Measurements from ENCODE around the gene ANKRD44.

ANKRD44 gene

DNA sequence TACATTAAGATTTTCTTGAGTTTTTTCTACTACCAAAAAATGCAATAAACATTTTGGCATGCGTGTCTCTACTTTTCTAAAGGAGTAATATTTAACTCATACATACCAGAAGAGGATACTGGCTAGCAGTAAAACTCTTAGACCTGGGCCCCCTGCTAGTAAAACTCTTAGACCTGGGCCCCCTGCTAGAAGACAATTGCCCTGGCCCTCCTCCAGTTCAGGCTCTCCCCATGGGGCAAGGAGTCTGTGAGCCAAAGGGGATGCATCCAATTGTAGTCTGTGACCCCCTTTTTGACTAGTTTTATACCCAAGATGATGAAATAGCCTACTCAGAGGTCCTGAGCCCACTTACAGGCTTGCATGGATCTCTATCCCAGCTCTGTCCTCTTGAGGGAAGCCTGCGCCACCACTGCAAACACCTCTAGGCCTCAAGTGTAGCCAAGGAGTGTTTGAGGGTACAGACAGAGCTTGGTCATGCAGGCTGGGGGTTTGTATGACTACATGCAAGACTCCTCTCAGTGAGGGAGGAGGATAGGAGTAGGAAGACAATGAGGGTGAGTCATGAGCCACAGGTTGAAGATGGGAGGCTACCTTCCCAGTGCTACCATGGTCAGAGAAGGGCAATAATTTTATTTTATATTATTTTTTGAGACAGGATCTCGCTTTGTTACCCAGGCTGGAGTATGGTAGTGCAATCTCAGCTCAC, 338.9 kb downstream of the ANKRD44 start:
- no peak for DNase-seq

DNA sequence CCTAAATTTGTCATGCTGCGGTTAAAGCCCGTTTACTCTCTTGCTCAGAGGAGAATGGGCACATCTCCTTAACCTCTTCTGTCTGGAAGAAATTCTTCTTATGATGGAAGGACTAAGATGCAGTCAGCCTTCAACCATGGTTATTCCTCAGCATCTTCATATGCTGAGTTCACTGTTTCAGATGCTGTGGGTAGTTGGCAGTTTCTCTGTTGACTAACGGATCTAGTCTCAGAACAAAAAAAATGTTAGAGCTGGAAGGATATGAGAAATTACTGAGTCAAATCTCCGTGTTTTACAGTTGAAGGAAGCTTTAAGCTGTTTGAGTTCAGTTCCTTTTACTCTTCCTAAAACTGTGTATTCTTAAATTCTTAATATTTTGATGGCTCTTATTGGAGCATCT, 340.5 kb downstream of the ANKRD44 start:
- no peak for DNase-seq

- no peak for DNase-seq
Measured at GRCh38 chr2:196968516-196968915, 342.1 kb downstream of the ANKRD44 start.

DNA sequence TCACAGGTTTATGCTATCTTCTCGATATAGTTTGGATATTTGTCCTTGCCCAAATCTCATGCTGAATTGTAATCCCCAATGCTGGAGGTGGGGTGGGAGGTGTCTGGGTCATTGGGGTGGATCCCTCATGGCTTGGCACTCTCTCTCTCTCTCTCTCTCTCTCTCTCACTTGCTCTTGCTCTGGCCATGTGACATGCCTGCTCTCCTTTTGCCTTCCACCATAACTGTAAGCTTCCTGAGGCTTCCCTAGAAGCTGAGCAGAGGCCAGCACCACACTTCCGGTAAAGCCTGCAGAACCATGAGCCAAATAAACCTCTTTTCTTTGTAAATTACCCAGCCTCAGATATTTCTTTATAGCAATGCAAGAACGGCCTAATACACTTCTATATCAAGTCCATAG, 342.8 kb downstream of the ANKRD44 start:
- no peak for DNase-seq

DNA sequence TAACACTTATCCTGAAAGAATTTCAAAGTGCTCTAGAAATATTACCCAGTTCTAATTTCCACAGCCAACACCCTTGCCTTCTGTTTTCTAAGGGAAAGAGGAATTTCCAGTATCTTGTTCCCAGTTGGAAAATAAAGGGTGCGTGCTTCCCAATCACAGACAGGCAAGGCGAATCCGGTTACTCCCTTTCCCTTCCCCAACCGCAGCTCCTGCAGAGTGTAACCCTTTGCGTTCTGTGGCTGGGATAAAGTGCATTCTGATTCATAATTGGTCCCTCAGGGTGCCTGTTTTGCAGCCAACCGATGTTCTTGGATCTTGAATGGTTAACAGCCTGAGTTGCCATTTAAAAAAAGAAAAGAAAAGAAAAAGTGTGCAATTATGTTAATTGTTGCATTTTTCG, 343.5 kb downstream of the ANKRD44 start:
- DNase-seq, result no peak

DNA sequence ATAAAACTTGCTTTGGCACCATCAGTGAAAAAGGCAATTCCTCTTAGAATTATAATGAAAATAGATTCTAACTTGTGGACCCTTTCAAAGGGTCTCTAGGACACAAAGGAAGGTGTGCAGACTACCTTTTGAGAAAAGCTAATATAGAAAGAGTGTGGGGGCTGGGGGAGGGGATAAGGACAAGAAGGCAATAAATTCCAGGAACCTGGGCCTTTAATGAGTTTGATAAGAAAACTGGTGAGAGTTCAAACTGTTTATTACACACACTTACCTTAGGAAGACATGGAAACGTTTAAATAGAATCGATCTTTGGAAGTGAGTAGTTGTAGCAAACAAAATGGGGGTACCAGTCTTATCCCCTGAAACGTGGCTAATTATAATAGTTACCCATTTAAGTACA, 344.5 kb downstream of the ANKRD44 start:
- DNase-seq, result no peak

DNA sequence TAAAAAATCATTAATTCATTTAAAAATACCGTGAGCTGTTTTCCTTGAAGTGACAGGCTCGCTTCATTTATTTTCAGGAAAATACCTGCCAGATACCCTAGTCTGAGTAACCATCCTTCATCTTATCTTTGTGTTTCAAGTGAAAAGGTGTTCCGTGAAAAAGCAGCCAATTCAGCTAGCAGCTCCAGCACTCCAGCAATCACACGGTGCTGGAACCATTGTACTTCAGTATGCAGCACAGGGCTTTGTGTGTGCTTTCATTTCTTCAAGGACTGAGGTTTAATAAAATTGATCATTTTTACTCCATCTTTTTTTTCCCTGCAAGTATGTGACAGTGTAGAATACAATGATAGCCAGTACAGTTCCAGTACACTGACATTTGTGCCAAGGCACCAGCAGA, 344.9 kb downstream of the ANKRD44 start:
- no peak for DNase-seq

GRCh38 chr2:196963961-196964360, 346.6 kb downstream of the ANKRD44 start:
- no peak for DNase-seq

DNA sequence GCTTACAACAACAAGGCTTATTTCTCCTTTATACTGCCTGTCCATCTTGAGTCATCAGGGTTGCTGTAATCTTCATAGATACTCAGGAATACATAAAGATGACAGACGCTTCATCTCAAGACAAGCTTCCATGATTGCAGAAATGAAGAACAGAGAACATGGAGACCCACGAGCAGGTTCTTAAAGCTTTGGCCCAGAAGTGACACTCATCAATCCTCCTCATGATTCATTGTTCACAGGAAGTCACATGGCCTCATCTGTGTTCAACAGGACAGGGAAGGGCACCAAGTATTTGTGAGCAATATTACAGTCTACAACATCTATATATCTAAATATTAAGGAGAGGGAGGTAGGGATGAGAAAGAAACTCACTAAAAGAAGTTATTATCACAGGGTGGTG, 347.5 kb downstream of the ANKRD44 start:
- no peak for DNase-seq

GRCh38 chr2:196962325-196962724, 348.3 kb downstream of the ANKRD44 start:
- no peak for DNase-seq

GRCh38 chr2:196961889-196962288, 348.7 kb downstream of the ANKRD44 start:
- no peak for DNase-seq

DNA sequence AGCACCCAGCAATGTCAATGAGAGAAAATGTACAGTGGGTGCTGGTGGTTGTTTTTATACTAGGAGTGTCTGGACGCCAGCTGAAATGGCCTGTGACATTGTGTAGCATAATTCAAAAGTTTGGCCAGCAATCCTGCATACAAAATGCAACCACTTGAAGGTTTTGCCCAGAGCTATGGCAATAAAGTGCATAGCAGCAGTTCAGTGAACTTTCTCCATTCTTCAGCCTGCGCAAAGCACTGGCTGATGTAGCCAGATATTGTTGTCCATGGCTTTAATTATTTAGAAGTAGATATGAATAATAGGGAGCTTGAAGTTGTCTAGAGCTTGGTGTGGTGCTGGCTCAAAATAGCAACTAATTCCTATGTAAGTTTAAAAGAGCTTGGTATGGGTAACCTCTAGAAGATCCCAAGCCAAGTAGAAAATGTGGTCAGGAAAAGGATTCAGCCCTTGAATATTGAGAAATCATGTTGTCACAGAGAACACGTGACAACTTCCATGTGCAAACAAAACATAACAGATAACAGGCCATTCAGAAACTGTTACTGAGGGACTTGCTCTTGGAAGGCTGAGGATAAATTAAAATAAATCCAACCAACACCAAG, 350.7 kb downstream of the ANKRD44 start:
- no peak for DNase-seq

DNA sequence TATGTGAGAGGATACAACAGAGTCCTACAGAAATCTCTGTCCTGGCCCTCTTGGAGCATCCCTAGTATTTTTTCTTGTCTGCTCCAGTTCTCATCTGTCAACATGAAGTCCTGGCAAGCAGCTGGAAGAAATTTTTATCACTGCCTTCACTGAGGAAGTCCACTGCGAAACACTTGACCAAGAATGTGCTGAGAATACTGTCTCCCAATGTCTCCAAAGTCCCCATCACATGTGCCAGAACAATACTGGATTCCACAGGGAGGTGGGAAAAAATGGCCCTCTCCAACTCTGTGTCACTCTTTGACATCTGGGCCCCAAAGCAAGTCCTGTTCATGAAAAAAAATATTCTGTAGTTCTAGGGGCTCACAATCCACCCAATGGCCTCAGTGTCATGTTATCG, 351.3 kb downstream of the ANKRD44 start:
- no peak for DNase-seq

DNA sequence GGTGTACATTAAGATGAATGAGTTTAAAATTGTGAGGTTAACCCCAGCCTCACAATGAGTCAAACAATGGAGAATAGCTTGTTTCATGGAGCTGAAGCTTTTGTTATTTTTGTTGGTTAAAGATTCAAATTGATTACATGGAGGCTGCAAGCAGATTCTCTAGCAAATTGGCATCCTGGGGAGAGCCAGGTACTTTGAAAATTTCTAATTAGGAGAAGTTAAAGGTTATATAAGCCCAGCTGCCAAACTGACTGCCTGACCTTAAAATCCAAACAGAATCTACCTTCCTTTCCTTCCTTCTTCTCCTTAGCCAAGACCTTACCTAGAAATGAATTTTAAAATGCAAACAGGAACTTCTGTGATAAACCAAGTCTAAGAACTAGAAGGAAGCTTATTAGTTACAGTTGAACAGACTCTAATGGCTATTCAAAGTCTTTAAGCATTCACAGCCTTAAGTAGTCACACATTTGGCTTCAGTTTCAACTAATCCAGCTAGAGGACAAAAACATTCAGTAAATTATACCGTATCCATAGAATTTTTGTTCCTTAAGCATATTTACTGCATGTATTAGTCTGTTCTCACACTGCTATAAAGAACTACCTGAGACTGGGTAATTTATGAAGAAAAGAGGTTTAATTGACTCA, 352.6 kb downstream of the ANKRD44 start:
- no peak for DNase-seq

- DNase-seq, result no peak
Measured at GRCh38 chr2:196957442-196957841, 353.1 kb downstream of the ANKRD44 start.

DNA sequence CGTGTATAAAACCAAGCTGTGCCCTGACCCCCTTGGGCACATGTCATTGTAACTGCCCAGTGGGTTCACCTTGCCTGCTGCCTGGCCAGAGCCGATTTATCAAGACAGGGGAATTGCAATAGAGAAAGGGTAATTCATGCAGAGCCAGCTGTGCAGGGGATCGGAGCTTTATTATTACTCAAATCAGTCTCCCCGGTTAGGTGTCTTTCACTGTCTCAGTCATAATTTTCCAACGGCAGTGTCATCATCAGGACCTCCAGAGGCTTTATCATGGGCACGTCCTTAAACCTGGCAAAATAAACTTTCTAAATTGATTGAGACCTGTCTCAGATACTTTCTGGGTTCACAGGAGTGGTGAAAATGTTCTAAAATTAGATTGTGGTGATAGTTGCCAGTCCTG, 354.5 kb downstream of the ANKRD44 start:
- no peak for DNase-seq

DNA sequence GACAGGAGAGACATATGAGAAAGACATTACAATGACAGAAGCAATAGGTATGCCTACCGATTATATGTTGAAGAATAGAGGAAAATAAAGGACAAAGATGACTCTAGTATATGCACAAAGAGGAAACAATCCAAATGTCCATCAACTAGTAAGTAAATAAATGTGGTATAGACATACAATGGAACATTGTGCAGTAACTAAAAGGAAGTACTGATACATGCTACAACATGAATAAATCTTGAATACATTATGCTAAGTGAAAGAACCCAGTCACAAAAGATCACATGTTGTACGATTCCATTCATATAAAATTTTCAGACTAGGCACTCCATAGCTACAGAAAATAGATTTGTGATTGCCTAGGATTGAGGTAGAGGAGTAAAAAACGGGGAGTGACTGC, 355.5 kb downstream of the ANKRD44 start:
- DNase-seq, result no peak

DNA sequence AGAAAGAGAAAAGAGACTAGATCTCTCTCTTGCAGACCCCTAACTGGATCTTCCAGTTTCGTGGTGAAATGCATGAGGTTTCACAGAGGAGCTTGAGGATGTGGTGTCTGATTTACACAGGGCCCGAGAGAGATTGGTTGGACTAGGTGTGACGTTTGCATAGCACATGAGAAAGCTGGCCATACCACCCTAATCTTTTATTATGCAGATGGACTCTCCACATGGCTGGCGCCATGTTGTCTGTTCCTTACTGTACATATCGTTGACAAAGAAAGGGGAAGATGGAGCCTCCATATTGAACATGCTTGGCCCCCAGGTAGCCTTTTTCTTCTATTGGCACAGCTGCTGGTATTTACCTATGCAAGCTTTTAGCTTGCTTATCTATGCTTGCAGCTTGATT, 356.6 kb downstream of the ANKRD44 start:
- DNase-seq, result no peak

DNA sequence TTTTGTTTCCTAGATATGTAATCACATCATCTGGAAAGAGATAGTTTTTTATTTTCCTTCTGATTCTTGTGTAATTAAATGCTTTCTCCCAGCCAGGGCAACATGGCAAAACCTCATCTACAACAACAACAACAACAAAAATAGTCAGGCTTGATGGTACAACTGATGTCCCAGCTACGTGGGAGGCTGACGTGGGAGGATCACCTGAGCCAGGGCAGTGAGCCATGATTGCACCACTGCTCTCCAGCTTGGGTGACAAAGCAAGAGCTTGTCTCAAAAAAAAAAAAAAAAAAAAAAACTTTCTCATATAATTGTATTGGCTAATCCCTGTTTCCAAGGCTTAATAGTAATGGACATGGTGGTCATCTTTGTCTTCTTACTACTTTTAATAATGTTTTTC, 357.6 kb downstream of the ANKRD44 start:
- DNase-seq, result no peak

DNA sequence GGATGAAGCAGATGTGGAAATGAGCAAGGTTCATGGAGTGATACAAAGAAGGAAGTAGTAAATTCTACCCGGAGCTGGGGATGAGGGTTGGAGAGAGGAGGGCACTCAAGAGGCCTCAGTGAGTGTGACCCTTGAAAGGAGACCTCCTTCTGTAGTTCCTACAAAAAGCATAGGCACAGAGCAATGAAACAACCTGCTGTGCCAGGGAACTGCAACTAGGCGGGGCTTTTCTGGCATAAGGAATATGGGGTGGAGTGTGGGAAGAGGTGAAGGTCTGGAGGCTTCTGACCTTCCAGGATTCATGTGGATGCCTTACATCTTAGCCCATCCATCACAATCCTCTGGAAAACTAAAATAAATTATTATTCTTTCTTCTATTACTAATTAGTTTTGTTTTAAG, 358.6 kb downstream of the ANKRD44 start:
- no peak for DNase-seq

GRCh38 chr2:196949116-196949515, 361.5 kb downstream of the ANKRD44 start:
- DNase-seq, result no peak

DNA sequence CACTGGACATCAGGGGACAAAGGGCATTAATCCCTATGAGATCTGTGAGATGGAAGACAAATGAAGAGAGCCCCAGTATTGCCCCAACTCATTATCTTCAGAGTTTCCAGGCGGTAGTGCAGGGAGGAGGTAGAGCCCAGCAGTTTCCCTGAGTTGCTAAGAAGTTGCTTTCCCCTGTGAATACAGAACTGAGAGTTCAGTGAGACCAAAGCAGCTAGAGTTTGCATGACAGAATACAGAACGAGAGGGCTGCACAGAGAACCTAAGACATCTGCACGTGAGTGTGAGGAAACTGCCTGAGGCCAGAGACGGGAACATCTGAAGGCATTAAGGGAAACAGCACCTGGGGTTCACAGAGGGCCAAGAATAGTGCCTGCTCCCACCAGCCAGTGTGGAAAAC, 366.0 kb downstream of the ANKRD44 start:
- no peak for DNase-seq

DNA sequence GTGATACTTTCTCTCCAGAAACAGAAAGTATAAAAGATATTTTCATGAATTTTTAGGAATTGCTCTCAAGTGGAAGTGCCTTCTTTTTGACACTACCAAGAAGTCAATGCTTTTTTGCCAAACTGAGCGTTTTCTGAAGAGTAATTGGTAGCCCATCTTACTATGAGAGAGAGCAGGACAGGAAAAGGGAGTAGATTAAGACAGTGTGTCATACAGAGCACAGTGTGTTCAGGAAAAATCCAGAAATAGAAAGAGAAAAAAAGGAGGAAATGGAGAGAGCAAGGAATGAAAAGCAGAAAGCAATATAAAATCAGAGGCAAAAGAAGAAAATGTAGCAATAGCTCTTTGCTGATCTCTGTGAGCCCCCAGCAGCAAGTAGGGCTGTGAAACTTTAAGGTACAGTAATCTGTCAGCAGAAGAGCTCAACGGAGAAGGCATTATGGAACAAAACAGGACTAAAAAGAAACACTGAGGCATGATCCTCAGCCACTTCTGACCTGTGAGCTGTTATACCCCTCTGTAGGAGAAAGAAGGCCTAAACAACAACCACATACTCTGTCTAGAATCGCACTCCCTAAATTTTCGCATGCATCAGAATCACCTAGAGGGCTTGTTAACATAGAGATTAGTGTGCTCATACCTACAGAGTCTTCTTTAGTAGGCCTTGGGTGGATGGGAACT, 369.0 kb downstream of the ANKRD44 start:
- DNase-seq, result no peak

- no peak for DNase-seq
Measured at GRCh38 chr2:196939371-196939770, 371.2 kb downstream of the ANKRD44 start.
